HepG2 (cell line): ENCODE measurements around the gene CHRM5. TPM values are rescaled to one million over a fixed set of nuclear protein-coding genes. Genes with fewer than 3 reads are reported as not detected.
A peak's percentile ranks its signal among the peaks of the same experiment; 100 is the strongest.

Experiments
- ATAC-seq: fragments of 200-7000 bp; cut with Tn5 transposase; 3 replicates; pipeline ENCODE4 v1.9.1; 2020; ENCODE audit warnings: mild to moderate bottlenecking, moderate library complexity
- BruUV-seq: library from RNA; stranded (reverse); fragments of 400-500 nt; replicated peaks from 2 replicates; lab custom pipeline; 2021; lab: Mats Ljungman, UMichigan
- CTCF ChIA-PET: fragments of 300-600 bp; formaldehyde crosslinking; extraction: SDS; loops from one replicate; lab custom pipeline; 2021; ENCODE audit warnings: low total read pairs, inconsistent platforms, low intra/inter-chr PET ratio; lab: Yijun Ruan, JAX
- POLR2A ChIA-PET: fragments of 350-600 bp; sonication (Branson Sonifier 250); formaldehyde crosslinking; loops from one replicate; lab custom pipeline; 2020; ENCODE audit warnings: antibody characterized with exemption, inconsistent platforms; lab: Yijun Ruan, JAX
- DNase-seq: peaks from one replicate; pipeline ENCODE4 v3.0.0-alpha.2; 2015; ENCODE audit warnings: low spot score
- FAIRE-seq: peaks from 3 replicates; lab custom pipeline; 2011; peaks lifted over from hg19 to GRCh38; lab: Jason Lieb, UNC
- H2AFZ ChIP-seq: one replicate; pipeline ENCODE4 v1.6.1; 2011; ENCODE audit warnings: low read length, inconsistent platforms
- H3K27ac ChIP-seq: fragments of 300-600 bp; 3 replicates; pipeline ENCODE4 v1.8.0; 2011; ENCODE audit warnings: mixed run types, mild to moderate bottlenecking, mixed read lengths, low read length, inconsistent platforms; ENCODE audit not compliant: insufficient read depth; ENCODE audit errors: extremely low read length
- H3K27me3 ChIP-seq, 2 experiments: fragments of 200-600 bp in 1 of 2; 2 replicates in 1 of 2; 3 replicates in 1 of 2; pipeline versions ENCODE4 v1.6.0 to v1.8.0; 2011; ENCODE audit warnings: low read length in 2 of 2, mild to moderate bottlenecking in 2 of 2, moderate library complexity in 2 of 2, inconsistent platforms in 1 of 2; ENCODE audit not compliant: insufficient read depth in 2 of 2, control insufficient read depth in 1 of 2
- H3K36me3 ChIP-seq, 2 experiments: fragments of 200-600 bp in 1 of 2; replicated peaks in 1 of 2; 2 replicates in 1 of 2; 3 replicates in 1 of 2; pipeline versions ENCODE4 v1.5.1 to v1.8.0; 2011; ENCODE audit warnings: low read length in 2 of 2, inconsistent platforms in 1 of 2; ENCODE audit not compliant: insufficient read depth in 2 of 2, control insufficient read depth in 1 of 2
- H3K4me1 ChIP-seq: 2 replicates; pipeline ENCODE4 v1.5.1; 2012; ENCODE audit warnings: low read length, inconsistent platforms; ENCODE audit not compliant: insufficient read depth
- H3K4me2 ChIP-seq: 2 replicates; pipeline ENCODE4 v1.6.0; 2011; ENCODE audit warnings: low read depth, low read length, inconsistent platforms
- H3K4me3 ChIP-seq, 3 experiments: fragments of 200-600 bp in 1 of 3; sonication (generic), shearing (Covaris generic) in 1 of 3; replicated peaks in 1 of 3; 2 replicates each; pipeline ENCODE4 v1.5.1; 2011 to 2016; ENCODE audit warnings: low read length in 3 of 3, inconsistent platforms in 2 of 3, low read depth in 2 of 3, mild to moderate bottlenecking in 2 of 3, control low read depth in 1 of 3, mixed read lengths in 1 of 3; ENCODE audit not compliant: insufficient read depth in 1 of 3
- H3K79me2 ChIP-seq: one replicate; pipeline ENCODE4 v1.6.1; 2011; ENCODE audit warnings: low read length, inconsistent platforms; ENCODE audit not compliant: insufficient read depth
- H3K9ac ChIP-seq: 2 replicates; pipeline ENCODE4 v1.6.0; 2011; ENCODE audit warnings: mild to moderate bottlenecking, low read depth, low read length, inconsistent platforms; ENCODE audit not compliant: insufficient read depth
- H3K9me3 ChIP-seq: 2 replicates; pipeline ENCODE4 v1.5.1; 2012; ENCODE audit warnings: mild to moderate bottlenecking, low read length
- H4K20me1 ChIP-seq: 2 replicates; pipeline ENCODE4 v1.6.0; 2011; ENCODE audit warnings: inconsistent platforms, mild to moderate bottlenecking, low read length, moderate library complexity; ENCODE audit not compliant: insufficient read depth
- ATM ChIP-seq: fragments of 450-650 bp; IDR thresholded peaks from 2 replicates; pipeline ENCODE4 v1.7.1; 2017; ENCODE audit warnings: mild to moderate bottlenecking, borderline replicate concordance
- CEBPG ChIP-seq: IDR thresholded peaks from 2 replicates; pipeline ENCODE4 v1.6.1; 2016
- HNF4A ChIP-seq: sonication (generic); formaldehyde crosslinking; IDR thresholded peaks from 2 replicates; pipeline ENCODE4 v1.4.0; 2020; ENCODE audit warnings: missing genetic modification reagents
- MAF1 ChIP-seq: sonication (generic); formaldehyde crosslinking; IDR thresholded peaks from 2 replicates; pipeline ENCODE4 v1.5.0; 2020; ENCODE audit warnings: missing genetic modification reagents, borderline replicate concordance
- SALL1 ChIP-seq: sonication (generic); formaldehyde crosslinking; IDR thresholded peaks from 2 replicates; pipeline ENCODE4 v1.8.0; 2022; ENCODE audit warnings: mild to moderate bottlenecking, missing genetic modification reagents
- SMARCE1 ChIP-seq: fragments of 450-650 bp; IDR thresholded peaks from 2 replicates; pipeline ENCODE4 v1.6.1; 2017; ENCODE audit warnings: borderline replicate concordance
- THYN1 ChIP-seq: sonication (generic); formaldehyde crosslinking; IDR thresholded peaks from 2 replicates; pipeline ENCODE4 v1.8.1; 2023; ENCODE audit warnings: low read depth, mild to moderate bottlenecking, moderate library complexity, missing genetic modification reagents, borderline replicate concordance
- TRIM24 ChIP-seq: sonication (generic); formaldehyde crosslinking; IDR thresholded peaks from 2 replicates; pipeline ENCODE4 v1.8.0; 2022; ENCODE audit warnings: mild to moderate bottlenecking, missing genetic modification reagents
- ZBTB1 ChIP-seq: sonication (generic); formaldehyde crosslinking; IDR thresholded peaks from 2 replicates; pipeline ENCODE4 v1.4.0; 2020; ENCODE audit warnings: missing genetic modification reagents, borderline replicate concordance
- ZNF230 ChIP-seq: sonication (generic); formaldehyde crosslinking; IDR thresholded peaks from 2 replicates; pipeline ENCODE4 v1.4.0; 2020; ENCODE audit warnings: mild to moderate bottlenecking, missing genetic modification reagents
- ZNF292 ChIP-seq: sonication (generic); formaldehyde crosslinking; IDR thresholded peaks from 2 replicates; pipeline ENCODE4 v1.8.1; 2022; ENCODE audit warnings: mild to moderate bottlenecking, low read depth, missing genetic modification reagents, borderline replicate concordance
- ZNF772 ChIP-seq: sonication (generic); formaldehyde crosslinking; IDR thresholded peaks from 2 replicates; pipeline ENCODE4 v1.5.0; 2020; ENCODE audit warnings: mild to moderate bottlenecking, missing genetic modification reagents
- WGBS: methylation state at CpG from one replicate; pipeline ENCODE4 v1.1.6; 2017; ENCODE audit warnings: low lambda C conversion rate; 5-methylcytosine and 5-hydroxymethylcytosine counted together
- in situ Hi-C: cut with HindIII; loops from 2 replicates; pipeline ENCODE4 v1.10.0; 2017; ENCODE audit warnings: low pct_unique_long_range_greater_than_20kb; ENCODE audit not compliant: extremely low pct_ligation_motif_present
- intact Hi-C: fragments of 100-400 bp; cut with micrococcal nuclease; formaldehyde crosslinking; loops from one replicate; pipeline ENCODE4 v1.10.0; 2022; ENCODE audit not compliant: unreplicated experiment
- polyA plus RNA-seq, 8 experiments: library from polyadenylated mRNA; depleted of rRNA in 3 of 8; stranded (reverse) in 7 of 8; unstranded in 1 of 8; fragments of >200 nt; fragmentation: Illumina TruSeq in 4 of 8; extraction: Trizol in 4 of 8; gene quantifications; 2 replicates each; pipeline versions ENCODE4 v1.2.1 to v1.2.3, GENCODE V29; 2011 to 2016; ENCODE audit warnings: low read depth in 4 of 8, missing spikeins in 1 of 8, mixed read lengths in 1 of 8; ENCODE audit not compliant: insufficient read depth in 1 of 8
- total RNA-seq, 5 experiments: library from RNA; depleted of rRNA; stranded (reverse); fragments of >200 nt; fragmentation: Illumina TruSeq; extraction: Trizol; gene quantifications; 2 replicates each; pipeline ENCODE4 v1.2.3, GENCODE V29; 2016; ENCODE audit warnings: low read depth in 1 of 5
- TF ChIP-seq, protein P1 (sequence below): sonication (generic); formaldehyde crosslinking; IDR thresholded peaks from 2 replicates; pipeline ENCODE4 v1.5.0; 2020; ENCODE audit warnings: mild to moderate bottlenecking, missing genetic modification reagents
- TF ChIP-seq, protein P2 (sequence below): IDR thresholded peaks from 2 replicates; pipeline ENCODE4 v1.6.1; 2016; ENCODE audit warnings: low read depth
- TF ChIP-seq, protein P3 (sequence below): sonication (generic); formaldehyde crosslinking; IDR thresholded peaks from 2 replicates; pipeline ENCODE4 v1.5.1; 2020; ENCODE audit warnings: missing genetic modification reagents, mild to moderate bottlenecking, borderline replicate concordance
- TF ChIP-seq, protein P4 (sequence below): sonication (generic); formaldehyde crosslinking; conservative IDR thresholded peaks from 2 replicates; pipeline ENCODE4 v1.4.0; 2020; ENCODE audit warnings: mild to moderate bottlenecking, missing genetic modification reagents, moderate library complexity

Gene CHRM5
- total and polyA plus RNA-seq, 2 of the 13 experiments (the other 11 are each of a cell fraction or from before 2014, with no cell fraction given) = not detected

DNA sequence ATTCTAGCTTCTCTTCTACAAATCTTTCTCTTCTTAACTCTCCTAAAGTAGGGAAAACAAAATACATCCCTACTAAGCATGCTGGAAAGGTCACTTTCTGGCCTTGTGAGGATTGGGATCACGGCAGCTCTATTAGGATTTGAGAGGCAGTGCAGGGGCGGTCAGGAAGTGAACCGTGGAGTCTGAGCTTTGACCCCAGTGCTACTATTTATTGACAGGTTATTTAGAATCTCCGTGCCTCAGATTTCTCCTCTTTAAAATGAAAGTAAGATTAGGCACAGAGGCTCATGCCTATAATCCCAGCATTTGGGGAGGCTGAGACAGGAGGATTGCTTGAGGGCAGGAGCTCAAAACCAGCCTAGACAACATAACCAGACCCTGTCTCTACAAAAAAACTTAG, 42.0 kb upstream of the CHRM5 start:
- peak overlapping the region; percentile 4 to 34 (median 24); a peak in 3 of 6 replicates for H3K4me3 ChIP-seq
- no peak overlapping the region for H2AFZ ChIP-seq
- CTCF ChIA-PET = no interaction called here
- FAIRE-seq (no peak), DNase-seq (peak; percentile 6), ATAC-seq (peak; percentile 92)
- in situ Hi-C loops = no loop called here
- no TSS peak for BruUV-seq
- H3K4me1 ChIP-seq = peaks cover 12% of the 10 kb centered on the region
- peak overlapping the region; percentile 34 for H3K27ac ChIP-seq
- H4K20me1 ChIP-seq = no peaks in the 10 kb centered on the region
- H3K9ac ChIP-seq = peak overlapping the region; percentile 3; the same call in 1 of the 2 replicates
- H3K27me3 ChIP-seq = no peaks in the 10 kb centered on the region
- H3K79me2 ChIP-seq = no peaks in the 10 kb centered on the region
- intact Hi-C loops = no loop called here
- WGBS = 6% methylated on average over 4 of the region's 4 CpGs
- POLR2A ChIA-PET = interaction anchor here (0.5 kb wide), 1 partner anchor 75 kb away, joined by 4 read pairs; no protein-coding TSS in a partner anchor
- H3K9me3 ChIP-seq = no peaks in the 10 kb centered on the region
- H3K36me3 ChIP-seq = no peaks in the 10 kb centered on the region
- H3K4me2 ChIP-seq = peak overlapping the region; percentile 47
- TF ChIP-seq HNF4A (CRISPR knock-in tag) (peak; percentile 75), ZNF230 (CRISPR knock-in tag) (no peak), MAF1 (CRISPR knock-in tag) (no peak), ZNF292 (0 out of 2 replicates have a peak, but pooled peaks have one; percentile 36), CEBPG (CRISPR knock-in tag) (no peak), ZNF772 (CRISPR knock-in tag) (no peak), ZBTB1 (no peak), ATM (no peak), SALL1 (CRISPR knock-in tag) (0 out of 2 replicates have a peak, but pooled peaks have one; percentile 29), THYN1 (no peak), SMARCE1 (no peak), TRIM24 (CRISPR knock-in tag) (no peak)
- TF ChIP-seq, protein P1, sequence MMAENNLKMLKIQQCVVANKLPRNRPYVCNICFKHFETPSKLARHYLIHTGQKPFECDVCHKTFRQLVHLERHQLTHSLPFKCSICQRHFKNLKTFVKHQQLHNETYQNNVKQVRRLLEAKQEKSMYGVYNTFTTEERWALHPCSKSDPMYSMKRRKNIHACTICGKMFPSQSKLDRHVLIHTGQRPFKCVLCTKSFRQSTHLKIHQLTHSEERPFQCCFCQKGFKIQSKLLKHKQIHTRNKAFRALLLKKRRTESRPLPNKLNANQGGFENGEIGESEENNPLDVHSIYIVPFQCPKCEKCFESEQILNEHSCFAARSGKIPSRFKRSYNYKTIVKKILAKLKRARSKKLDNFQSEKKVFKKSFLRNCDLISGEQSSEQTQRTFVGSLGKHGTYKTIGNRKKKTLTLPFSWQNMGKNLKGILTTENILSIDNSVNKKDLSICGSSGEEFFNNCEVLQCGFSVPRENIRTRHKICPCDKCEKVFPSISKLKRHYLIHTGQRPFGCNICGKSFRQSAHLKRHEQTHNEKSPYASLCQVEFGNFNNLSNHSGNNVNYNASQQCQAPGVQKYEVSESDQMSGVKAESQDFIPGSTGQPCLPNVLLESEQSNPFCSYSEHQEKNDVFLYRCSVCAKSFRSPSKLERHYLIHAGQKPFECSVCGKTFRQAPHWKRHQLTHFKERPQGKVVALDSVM (CRISPR knock-in tag) = peak; percentile 66; the same call in 1 of the 2 replicates
- TF ChIP-seq, protein P2, sequence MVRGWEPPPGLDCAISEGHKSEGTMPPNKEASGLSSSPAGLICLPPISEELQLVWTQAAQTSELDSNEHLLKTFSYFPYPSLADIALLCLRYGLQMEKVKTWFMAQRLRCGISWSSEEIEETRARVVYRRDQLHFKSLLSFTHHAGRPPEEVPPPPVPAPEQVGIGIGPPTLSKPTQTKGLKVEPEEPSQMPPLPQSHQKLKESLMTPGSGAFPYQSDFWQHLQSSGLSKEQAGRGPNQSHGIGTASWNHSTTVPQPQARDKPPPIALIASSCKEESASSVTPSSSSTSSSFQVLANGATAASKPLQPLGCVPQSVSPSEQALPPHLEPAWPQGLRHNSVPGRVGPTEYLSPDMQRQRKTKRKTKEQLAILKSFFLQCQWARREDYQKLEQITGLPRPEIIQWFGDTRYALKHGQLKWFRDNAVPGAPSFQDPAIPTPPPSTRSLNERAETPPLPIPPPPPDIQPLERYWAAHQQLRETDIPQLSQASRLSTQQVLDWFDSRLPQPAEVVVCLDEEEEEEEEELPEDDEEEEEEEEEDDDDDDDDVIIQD (CRISPR knock-in tag) = peak; percentile 35; the same call in 1 of the 2 replicates
- TF ChIP-seq, protein P3, sequence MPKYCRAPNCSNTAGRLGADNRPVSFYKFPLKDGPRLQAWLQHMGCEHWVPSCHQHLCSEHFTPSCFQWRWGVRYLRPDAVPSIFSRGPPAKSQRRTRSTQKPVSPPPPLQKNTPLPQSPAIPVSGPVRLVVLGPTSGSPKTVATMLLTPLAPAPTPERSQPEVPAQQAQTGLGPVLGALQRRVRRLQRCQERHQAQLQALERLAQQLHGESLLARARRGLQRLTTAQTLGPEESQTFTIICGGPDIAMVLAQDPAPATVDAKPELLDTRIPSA (CRISPR knock-in tag) = no peak
- TF ChIP-seq, protein P4, sequence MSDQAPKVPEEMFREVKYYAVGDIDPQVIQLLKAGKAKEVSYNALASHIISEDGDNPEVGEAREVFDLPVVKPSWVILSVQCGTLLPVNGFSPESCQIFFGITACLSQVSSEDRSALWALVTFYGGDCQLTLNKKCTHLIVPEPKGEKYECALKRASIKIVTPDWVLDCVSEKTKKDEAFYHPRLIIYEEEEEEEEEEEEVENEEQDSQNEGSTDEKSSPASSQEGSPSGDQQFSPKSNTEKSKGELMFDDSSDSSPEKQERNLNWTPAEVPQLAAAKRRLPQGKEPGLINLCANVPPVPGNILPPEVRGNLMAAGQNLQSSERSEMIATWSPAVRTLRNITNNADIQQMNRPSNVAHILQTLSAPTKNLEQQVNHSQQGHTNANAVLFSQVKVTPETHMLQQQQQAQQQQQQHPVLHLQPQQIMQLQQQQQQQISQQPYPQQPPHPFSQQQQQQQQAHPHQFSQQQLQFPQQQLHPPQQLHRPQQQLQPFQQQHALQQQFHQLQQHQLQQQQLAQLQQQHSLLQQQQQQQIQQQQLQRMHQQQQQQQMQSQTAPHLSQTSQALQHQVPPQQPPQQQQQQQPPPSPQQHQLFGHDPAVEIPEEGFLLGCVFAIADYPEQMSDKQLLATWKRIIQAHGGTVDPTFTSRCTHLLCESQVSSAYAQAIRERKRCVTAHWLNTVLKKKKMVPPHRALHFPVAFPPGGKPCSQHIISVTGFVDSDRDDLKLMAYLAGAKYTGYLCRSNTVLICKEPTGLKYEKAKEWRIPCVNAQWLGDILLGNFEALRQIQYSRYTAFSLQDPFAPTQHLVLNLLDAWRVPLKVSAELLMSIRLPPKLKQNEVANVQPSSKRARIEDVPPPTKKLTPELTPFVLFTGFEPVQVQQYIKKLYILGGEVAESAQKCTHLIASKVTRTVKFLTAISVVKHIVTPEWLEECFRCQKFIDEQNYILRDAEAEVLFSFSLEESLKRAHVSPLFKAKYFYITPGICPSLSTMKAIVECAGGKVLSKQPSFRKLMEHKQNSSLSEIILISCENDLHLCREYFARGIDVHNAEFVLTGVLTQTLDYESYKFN (CRISPR knock-in tag) = peak; percentile 58
